ENCODE results near the gene CCL27.

CCL27 gene

GRCh38 chr9:34662526-34663302 is at the start of gene CCL27:
TSS of gene CCL27 (minus strand) at chr9:34662657. CDS start at chr9:34662633, 24 bp downstream.
- no peak for DNase-seq (ENCODE audit: low spot score)
- H3K36me3 ChIP-seq (ENCODE audit: low read depth) = no peaks in the 10 kb centered on the region
- no peak within 1 kb of the TSS for H3K4me3 ChIP-seq (ENCODE audit: severe bottlenecking)
- no peaks in the 10 kb centered on the region for H3K27me3 ChIP-seq (ENCODE audit: insufficient read depth, poor library complexity, severe bottlenecking)
- no peak for TF ChIP-seq CTCF (IDR thresholded peaks at IDR 0.05; ENCODE audit: poor library complexity, severe bottlenecking)
- H3K9me3 ChIP-seq (ENCODE audit: severe bottlenecking) = no peaks in the 10 kb centered on the region
- H3K27ac ChIP-seq (ENCODE audit: poor library complexity, severe bottlenecking) = peak within 1 kb of the TSS; percentile 22
- H3K4me1 ChIP-seq (ENCODE audit: insufficient read depth, poor library complexity, severe bottlenecking) = peaks cover 10% of the 10 kb centered on the region
- ATAC-seq (ENCODE audit: low read depth) = no peak

GRCh38 chr9:34712140-34712539 is 49.7 kb upstream of the CCL27 start:
- Histone ChIP-seq H3K36me3 (ENCODE audit: low read depth) (no peaks in the 10 kb centered on the region), H3K27me3 (ENCODE audit: insufficient read depth, poor library complexity, severe bottlenecking) (no peaks in the 10 kb centered on the region), H3K9me3 (ENCODE audit: severe bottlenecking) (no peaks in the 10 kb centered on the region), H3K27ac (ENCODE audit: poor library complexity, severe bottlenecking) (no peak overlapping the region), H3K4me1 (ENCODE audit: insufficient read depth, poor library complexity, severe bottlenecking) (no peaks in the 10 kb centered on the region), H3K4me3 (ENCODE audit: severe bottlenecking) (no peak overlapping the region)
- TF ChIP-seq CTCF (IDR thresholded peaks at IDR 0.05; ENCODE audit: poor library complexity, severe bottlenecking) = no peak
- no peak for ATAC-seq (ENCODE audit: low read depth)
- no peak for DNase-seq (ENCODE audit: low spot score)

- DNase-seq (ENCODE audit: low spot score) (no peak), ATAC-seq (ENCODE audit: low read depth) (no peak)
- H3K27ac ChIP-seq (ENCODE audit: poor library complexity, severe bottlenecking) = no peak within 1 kb of the TSS
- TF ChIP-seq CTCF (IDR thresholded peaks at IDR 0.05; ENCODE audit: poor library complexity, severe bottlenecking) = no peak
- H3K27me3 ChIP-seq (ENCODE audit: insufficient read depth, poor library complexity, severe bottlenecking) = no peaks in the 10 kb centered on the region
- no peak within 1 kb of the TSS for H3K4me3 ChIP-seq (ENCODE audit: severe bottlenecking)
- H3K9me3 ChIP-seq (ENCODE audit: severe bottlenecking) = no peaks in the 10 kb centered on the region
- no peaks in the 10 kb centered on the region for H3K36me3 ChIP-seq (ENCODE audit: low read depth)
- H3K4me1 ChIP-seq (ENCODE audit: insufficient read depth, poor library complexity, severe bottlenecking) = no peaks in the 10 kb centered on the region
Measured at GRCh38 chr9:34710023-34710422, 47.6 kb upstream of the CCL27 start, which contains the start of gene CCL21. TSS of gene CCL21 (minus strand) at chr9:34710136. CDS start at chr9:34710066, 70 bp downstream.

GRCh38 chr9:34709196-34709978 is 46.9 kb upstream of the CCL27 start:
- no peak for TF ChIP-seq CTCF (IDR thresholded peaks at IDR 0.05; ENCODE audit: poor library complexity, severe bottlenecking)
- no peaks in the 10 kb centered on the region for H3K9me3 ChIP-seq (ENCODE audit: severe bottlenecking)
- no peaks in the 10 kb centered on the region for H3K27me3 ChIP-seq (ENCODE audit: insufficient read depth, poor library complexity, severe bottlenecking)
- ATAC-seq (ENCODE audit: low read depth) = no peak
- no peak overlapping the region for H3K4me3 ChIP-seq (ENCODE audit: severe bottlenecking)
- DNase-seq (ENCODE audit: low spot score) = no peak
- H3K4me1 ChIP-seq (ENCODE audit: insufficient read depth, poor library complexity, severe bottlenecking) = no peaks in the 10 kb centered on the region
- no peaks in the 10 kb centered on the region for H3K36me3 ChIP-seq (ENCODE audit: low read depth)
- no peak overlapping the region for H3K27ac ChIP-seq (ENCODE audit: poor library complexity, severe bottlenecking)

Data from RWPE2 (cell line).